HT-29 (cell line): ENCODE data around the gene MAP3K19. TPM values are rescaled to one million over a fixed set of nuclear protein-coding genes. Genes with fewer than 3 reads are reported as not detected.
A peak's percentile ranks its signal among the peaks of the same experiment; 100 is the strongest.

Experiments used
- DNase-seq: peaks from one replicate; pipeline ENCODE4 v3.0.0-alpha.2; 2015; ENCODE audit warnings: low spot score
- total RNA-seq: library from RNA; depleted of rRNA; stranded (reverse); fragments of >200 nt; shearing (Covaris generic); gene quantifications from 2 replicates; pipeline ENCODE4 v1.2.3, GENCODE V29; 2014; rRNA removed

Gene MAP3K19
- total RNA-seq, 1 experiment from 2014 or later, result not detected

DNA sequence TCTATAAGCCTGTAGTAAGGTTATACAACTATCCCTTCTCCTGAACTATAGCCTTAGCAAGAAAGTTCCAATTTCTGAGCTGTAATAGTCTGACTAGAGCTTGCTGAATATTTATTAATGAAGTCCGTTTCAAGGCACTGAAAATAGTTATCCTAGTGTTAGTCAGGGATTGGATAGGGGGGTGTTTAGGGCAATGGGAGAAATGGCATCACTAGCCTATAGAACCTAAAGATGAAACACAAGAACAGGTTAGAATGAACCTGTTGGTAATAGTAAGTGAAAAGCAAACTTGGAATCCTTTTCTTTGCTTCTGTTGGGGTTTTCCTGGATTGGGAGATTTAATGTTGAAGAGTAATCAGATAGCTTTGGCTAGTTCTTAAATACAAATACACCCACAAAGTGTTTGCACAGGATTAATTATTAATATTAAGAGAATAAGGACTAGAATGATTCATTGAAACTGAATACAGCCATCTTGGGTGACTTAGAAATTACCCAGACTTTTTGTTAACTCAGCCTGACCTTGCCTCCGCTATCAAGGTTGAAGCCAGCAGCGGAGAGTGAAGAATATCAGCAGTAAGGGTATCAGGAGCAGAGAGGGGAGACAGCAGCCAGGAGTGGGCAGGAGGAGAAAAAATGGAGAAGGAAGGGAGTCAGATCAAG lies 114.3 kb downstream of the MAP3K19 start:
- DNase-seq, result peak; percentile 11

DNA sequence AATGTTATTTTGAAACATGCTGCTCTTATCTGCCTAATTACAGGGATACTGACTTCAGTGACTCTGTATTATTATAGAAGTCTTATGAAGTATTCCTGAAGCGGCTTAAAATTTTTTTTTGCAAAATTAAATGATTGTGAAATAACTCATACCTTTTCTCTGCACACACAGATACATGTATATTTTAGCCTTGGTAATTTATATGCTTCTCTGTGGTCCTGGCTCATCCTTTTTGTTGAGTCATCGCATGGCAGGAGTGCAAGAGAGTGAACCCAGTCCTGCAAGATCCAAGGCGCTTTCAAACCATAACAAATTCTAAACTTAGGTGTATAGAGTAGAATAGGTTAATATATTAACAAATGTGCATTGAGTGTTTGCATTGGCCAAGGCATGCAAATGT lies 120.1 kb downstream of the MAP3K19 start:
- DNase-seq, result no peak

DNA sequence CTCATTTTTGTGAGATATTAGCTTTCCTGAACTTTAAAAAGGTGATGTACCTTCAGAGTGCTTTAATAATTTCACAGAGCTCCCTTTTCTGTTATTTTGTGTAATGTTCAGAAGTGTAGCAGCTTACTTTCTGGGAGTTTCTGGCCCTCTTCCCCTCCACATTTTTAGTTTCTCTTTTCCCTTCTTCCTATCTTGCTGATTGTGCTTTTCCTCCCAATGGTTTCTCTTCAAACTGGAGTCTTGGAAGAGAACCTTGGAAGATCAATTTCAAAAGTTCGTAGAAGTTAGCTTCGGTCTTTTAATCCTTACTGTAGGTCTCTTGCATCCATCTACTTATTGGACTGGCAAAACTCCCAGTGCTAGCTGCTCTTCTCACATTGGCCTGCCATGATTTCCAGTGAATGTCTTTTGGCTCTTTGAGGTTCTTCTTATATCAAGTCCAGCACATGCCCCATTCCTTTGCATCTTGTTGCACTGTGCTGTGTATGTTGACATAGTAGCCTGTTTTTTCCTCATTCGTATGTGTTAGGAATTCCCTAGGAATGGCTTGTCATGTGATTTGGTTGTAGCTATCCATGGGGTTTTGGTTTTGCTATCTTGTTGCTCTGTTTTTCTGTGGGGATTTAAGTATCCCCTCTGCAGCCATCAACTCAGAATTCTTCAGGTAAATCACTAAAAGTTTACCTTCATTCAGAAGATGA lies 120.9 kb downstream of the MAP3K19 start:
- no peak for DNase-seq

GRCh38 chr2:134924912-134925311 lies 122.3 kb downstream of the MAP3K19 start:
- DNase-seq, result no peak

DNA sequence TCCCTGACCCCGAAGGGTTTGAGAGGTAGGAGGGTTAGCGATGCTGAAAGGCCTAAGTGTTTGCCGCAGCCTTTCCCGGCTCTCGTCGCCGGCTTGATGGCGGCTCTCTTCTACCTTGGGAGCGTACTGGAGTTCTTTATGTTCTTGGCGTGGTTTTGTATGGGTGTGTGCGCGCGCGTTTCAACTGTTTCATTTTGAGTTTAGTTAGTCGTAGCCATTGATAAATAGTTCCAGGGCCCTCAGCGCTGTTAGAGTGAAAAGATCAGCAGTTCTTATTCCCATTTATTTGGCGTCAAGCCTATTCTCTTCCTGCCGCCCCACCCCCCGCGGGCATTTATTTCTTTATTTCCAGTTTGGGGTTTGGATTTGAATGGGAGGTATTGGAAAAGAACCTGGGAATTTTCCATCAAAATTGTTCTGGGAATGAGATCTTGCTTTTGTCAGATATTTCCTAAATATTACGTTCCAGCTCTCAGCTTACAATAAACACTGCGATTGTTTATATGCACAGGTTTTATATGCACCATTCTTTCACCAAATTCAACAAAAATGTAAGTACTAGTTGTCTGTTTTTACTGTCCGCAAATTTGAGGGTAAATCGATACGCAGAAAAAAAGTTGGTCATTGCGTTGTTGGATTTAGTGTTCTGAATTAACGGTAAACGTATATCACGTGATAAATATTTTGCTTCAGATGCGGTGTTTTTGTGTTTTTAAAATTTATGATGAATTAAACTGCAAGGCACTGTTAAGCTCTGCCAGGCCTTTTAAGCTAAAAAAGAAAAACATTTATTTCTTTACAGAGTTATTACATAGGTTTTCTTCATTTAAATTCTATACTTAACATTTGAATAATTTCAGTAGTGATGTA lies 127.7 kb downstream of the MAP3K19 start:
- peak; percentile 62 for DNase-seq

- peak; percentile 99 for DNase-seq
These were observed 128.5 kb downstream of the MAP3K19 start, which contains the start of gene CCNT2 for GRCh38 chr2:134918526-134919340. Gene CCNT2, plus strand, starts transcription at chr2:134918822. Its CDS starts 33 bp downstream, at chr2:134918855.

GRCh38 chr2:134917888-134918525 lies 129.2 kb downstream of the MAP3K19 start:
- peak; percentile 91 for DNase-seq

- no peak for DNase-seq
These were observed 129.8 kb downstream of the MAP3K19 start for GRCh38 chr2:134917360-134917865.

Other genes with a start within 250 kb of the MAP3K19 start
- gene ACMSD, start 208.8 kb downstream of the MAP3K19 start, total RNA-seq, result not detected in 2 replicates
- 11.8 and 15.1 TPM in 2 replicates for gene CCNT2, start 128.6 kb downstream of the MAP3K19 start, total RNA-seq
- gene RAB3GAP1, start 4.8 kb upstream of the MAP3K19 start, total RNA-seq, result 14.7 and 15.6 TPM in 2 replicates